WI38 (cell line): ENCODE results near the gene XYLB.

Experiments used
- H3K4me3 ChIP-seq: 2 replicates; pipeline ENCODE4 v1.5.1; 2011; ENCODE audit warnings: low read depth, mild to moderate bottlenecking, control low read depth, low read length
- CTCF ChIP-seq: IDR thresholded peaks from 2 replicates; pipeline ENCODE4 v1.5.1; 2012; ENCODE audit warnings: low read depth, mild to moderate bottlenecking, control low read depth, low read length

The XYLB gene

GRCh38 chr3:38366082-38366481 is 19.5 kb downstream of the XYLB start:
- TF ChIP-seq CTCF = no peak

DNA sequence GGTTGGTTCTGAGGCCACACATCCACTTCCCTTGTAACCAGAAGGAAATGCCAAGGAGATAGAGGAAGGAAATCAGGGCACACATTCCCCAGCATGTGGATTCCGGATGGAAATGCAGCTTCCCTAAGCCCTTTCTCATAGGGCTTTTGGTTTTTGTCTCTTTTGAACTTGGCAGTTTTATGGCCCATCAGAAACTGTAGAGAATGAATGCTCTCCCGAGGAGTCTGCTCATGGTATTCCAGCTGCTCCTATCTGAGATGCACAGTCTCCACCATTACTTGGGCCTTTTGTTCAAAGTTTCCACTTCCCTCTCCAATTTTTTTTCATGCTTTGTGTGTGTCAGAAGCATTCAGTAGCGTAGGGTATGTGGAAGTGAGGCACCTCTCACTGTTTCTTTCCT is 21.2 kb downstream of the XYLB start:
- H3K4me3 ChIP-seq = no peak overlapping the region

More at GRCh38 chr3:38366082-38366481, 19.5 kb downstream of the XYLB start:
- no peak overlapping the region for H3K4me3 ChIP-seq

GRCh38 chr3:38368238-38368637 is 21.7 kb downstream of the XYLB start:
- no peak for TF ChIP-seq CTCF
- no peak overlapping the region for H3K4me3 ChIP-seq

More for the DNA sequence above, 21.2 kb downstream of the XYLB start:
- no peak for TF ChIP-seq CTCF

DNA sequence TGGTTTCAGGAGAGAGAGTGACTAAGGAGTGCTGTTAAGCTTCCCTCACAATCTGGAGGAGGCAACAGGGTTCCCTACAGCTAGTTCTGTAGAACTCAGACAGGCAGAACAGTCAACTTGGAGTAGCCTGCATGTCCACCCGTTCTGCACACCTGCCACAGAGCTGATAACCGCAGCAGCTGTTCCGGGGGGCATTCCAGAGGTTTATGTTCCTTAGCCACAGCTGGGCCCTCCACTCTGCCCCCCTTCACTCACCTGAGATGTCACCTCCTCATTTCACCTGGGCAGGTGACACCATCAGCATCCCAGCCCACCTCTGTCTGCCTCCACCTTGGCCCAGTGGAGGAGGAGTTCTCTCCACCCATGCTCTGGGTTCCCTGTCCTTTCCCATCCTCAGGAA is 22.6 kb downstream of the XYLB start:
- H3K4me3 ChIP-seq = no peak overlapping the region
- TF ChIP-seq CTCF = no peak

DNA sequence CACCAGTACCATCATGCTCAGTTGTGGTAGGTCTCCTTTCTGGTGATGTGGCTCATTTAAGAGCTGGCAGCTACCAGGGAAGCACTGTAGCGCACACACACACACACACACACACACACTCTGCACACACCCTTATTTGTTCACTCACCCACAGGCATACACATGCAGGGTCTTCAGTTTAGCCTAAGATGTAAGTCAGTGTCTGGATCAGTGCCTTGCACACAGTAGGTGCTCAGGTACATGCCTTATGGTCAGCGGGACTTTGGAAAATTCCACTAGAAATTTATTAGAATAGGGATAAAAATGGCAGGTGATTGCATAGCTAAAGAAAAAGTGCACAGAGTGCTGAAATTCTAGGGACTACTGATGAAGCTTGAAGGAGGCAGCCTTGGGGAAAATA is 23.6 kb downstream of the XYLB start:
- TF ChIP-seq CTCF = no peak
- no peak overlapping the region for H3K4me3 ChIP-seq

DNA sequence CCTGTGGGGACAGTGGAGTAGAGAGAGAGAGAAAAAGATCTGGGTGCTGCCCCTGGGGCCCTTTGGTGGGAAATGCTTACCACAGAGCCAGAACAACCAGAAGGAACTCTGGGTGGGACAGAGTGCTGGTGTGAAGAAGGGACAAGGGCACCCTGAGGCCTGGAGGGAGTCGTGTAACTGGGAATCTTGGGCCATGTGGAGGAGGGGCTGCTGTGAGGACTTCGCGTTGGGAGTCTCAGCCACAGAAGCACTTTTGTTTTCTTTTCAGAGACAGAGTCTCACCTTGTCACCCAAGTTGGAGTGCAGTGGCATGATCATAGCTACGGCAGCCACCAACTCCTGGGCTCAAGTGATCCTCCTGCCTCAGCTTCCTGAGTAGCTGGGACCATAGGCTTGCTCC is 24.3 kb downstream of the XYLB start:
- no peak for TF ChIP-seq CTCF

DNA sequence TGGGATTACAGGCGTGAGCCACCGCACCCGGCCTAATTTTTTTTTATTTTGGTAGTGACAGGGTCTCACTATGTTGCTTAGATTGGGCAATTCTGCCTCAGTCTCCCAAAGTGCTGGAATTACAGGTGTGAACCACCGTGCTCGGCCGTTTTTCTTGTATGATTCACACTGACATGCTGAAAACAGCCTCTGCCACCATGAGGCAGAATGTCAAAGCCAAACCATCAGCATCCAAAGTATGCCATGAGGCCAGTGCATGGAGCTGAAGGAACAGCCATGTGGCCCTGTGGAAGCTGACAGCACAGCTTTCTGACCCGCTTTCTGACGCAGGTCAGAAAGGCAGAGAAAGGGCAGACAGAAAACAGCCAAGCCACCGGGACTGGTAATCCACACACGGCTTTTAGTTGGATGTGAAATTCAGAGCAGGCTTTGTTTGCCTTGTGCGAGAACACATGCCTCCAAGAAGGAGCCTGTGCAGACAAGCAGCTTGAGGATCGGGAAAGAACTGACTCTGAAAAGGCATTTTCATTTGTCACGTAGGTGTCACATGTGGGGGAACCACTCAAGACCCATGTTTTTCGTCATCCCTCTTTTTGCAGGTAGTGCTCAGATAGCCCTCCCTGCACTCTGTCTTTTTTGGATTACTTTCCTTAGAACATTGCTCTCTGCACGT is 25.1 kb downstream of the XYLB start:
- TF ChIP-seq CTCF = no peak
- H3K4me3 ChIP-seq = no peak overlapping the region

More for the DNA sequence above, 24.3 kb downstream of the XYLB start:
- H3K4me3 ChIP-seq = no peak overlapping the region
